ENCODE results near the gene REM2.

The REM2 gene

GRCh38 chr14:22915886-22916521 lies 33.0 kb downstream of the REM2 start:
- DNase-seq (ENCODE audit: low read depth): peak; percentile 81
- TF ChIP-seq CTCF (IDR thresholded peaks at IDR 0.05; ENCODE audit: low read depth, low read length): no peak
- TF ChIP-seq POLR2A (IDR thresholded peaks at IDR 0.05; ENCODE audit: extremely low read depth, insufficient read length): no peak
- TF ChIP-seq MYC (IDR thresholded peaks at IDR 0.05; ENCODE audit: low read depth, low read length): no peak
- TF ChIP-seq MAX (IDR thresholded peaks at IDR 0.05; ENCODE audit: low read depth, low read length): no peak
- no peak overlapping the region for H3K4me3 ChIP-seq (ENCODE audit: low read depth, low read length)

- TF ChIP-seq POLR2A (IDR thresholded peaks at IDR 0.05; ENCODE audit: extremely low read depth, insufficient read length) (peak; percentile 40), MYC (IDR thresholded peaks at IDR 0.05; ENCODE audit: low read depth, low read length) (0 out of 2 replicates have a peak, but pooled peaks have one; percentile 39), CTCF (IDR thresholded peaks at IDR 0.05; ENCODE audit: low read depth, low read length) (no peak)
- peak; percentile 100 for DNase-seq (ENCODE audit: low read depth)
- peak within 1 kb of the TSS; percentile 99 for H3K4me3 ChIP-seq (ENCODE audit: low read depth, low read length)
Measured at GRCh38 chr14:22918804-22919600, 36.0 kb downstream of the REM2 start, which contains the start of gene RBM23. Gene RBM23 (minus strand): TSS chr14:22919149.

- TF ChIP-seq MAX (IDR thresholded peaks at IDR 0.05; ENCODE audit: low read depth, low read length): no peak
- TF ChIP-seq POLR2A (IDR thresholded peaks at IDR 0.05; ENCODE audit: extremely low read depth, insufficient read length): no peak
- no peak for TF ChIP-seq CTCF (IDR thresholded peaks at IDR 0.05; ENCODE audit: low read depth, low read length)
- TF ChIP-seq MYC (IDR thresholded peaks at IDR 0.05; ENCODE audit: low read depth, low read length): no peak
- no peak for DNase-seq (ENCODE audit: low read depth)
- H3K4me3 ChIP-seq (ENCODE audit: low read depth, low read length): peak overlapping the region; percentile 53
Measured at GRCh38 chr14:22919601-22919921, 36.5 kb downstream of the REM2 start.

GRCh38 chr14:22920697-22921096 lies 37.7 kb downstream of the REM2 start:
- H3K4me3 ChIP-seq (ENCODE audit: low read depth, low read length): no peak overlapping the region
- TF ChIP-seq POLR2A (IDR thresholded peaks at IDR 0.05; ENCODE audit: extremely low read depth, insufficient read length) (no peak), MAX (IDR thresholded peaks at IDR 0.05; ENCODE audit: low read depth, low read length) (no peak), MYC (IDR thresholded peaks at IDR 0.05; ENCODE audit: low read depth, low read length) (no peak), CTCF (IDR thresholded peaks at IDR 0.05; ENCODE audit: low read depth, low read length) (no peak)
- no peak for DNase-seq (ENCODE audit: low read depth)

- TF ChIP-seq MYC (IDR thresholded peaks at IDR 0.05; ENCODE audit: low read depth, low read length): no peak
- TF ChIP-seq POLR2A (IDR thresholded peaks at IDR 0.05; ENCODE audit: extremely low read depth, insufficient read length): no peak
- no peak for TF ChIP-seq CTCF (IDR thresholded peaks at IDR 0.05; ENCODE audit: low read depth, low read length)
- no peak for TF ChIP-seq MAX (IDR thresholded peaks at IDR 0.05; ENCODE audit: low read depth, low read length)
- no peak overlapping the region for H3K4me3 ChIP-seq (ENCODE audit: low read depth, low read length)
- no peak for DNase-seq (ENCODE audit: low read depth)
Measured at GRCh38 chr14:22922294-22922693, 39.3 kb downstream of the REM2 start.

Measured in NB4 (cell line).